ENCODE data around the gene MMP24OS. TPM values are rescaled to one million over a fixed set of nuclear protein-coding genes. Genes with fewer than 3 reads are reported as not detected.

Gene MMP24OS
- total RNA-seq, 2 donors from 2014 or later = 46.9 to 53.2 TPM

GRCh38 chr20:35283441-35284266, 5.7 kb upstream of the MMP24OS start:
- intact Hi-C loops (cut with DNase I) = no loop called here
- DNase-seq (no peak), ATAC-seq (no peak)

DNA sequence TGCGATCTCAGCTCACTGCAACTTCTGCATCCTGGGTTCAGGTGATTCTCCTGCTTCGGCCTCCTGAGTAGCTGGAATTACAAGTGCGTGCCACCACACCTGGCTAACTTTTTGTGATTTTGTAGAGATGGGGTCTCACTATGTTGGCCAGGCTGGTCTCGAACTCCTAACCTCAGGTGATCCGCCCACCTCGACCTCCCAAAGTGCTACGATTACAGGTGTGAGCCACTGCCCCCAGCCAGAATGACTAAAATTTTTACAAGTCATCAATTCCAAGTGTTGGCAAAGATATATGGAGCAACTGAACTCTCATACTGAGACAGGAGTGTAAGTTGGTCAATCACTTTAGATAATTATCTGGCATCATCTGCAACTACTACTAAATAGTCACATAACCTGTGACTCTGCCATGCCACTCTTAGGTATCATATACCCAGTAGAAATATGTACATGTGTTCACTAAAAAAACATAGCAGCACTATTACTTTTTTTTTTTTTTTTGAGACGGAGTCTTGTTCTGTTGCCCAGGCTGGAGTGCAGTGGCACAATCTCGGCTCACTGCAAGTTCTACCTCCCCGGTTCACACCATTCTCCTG, 3.7 kb upstream of the MMP24OS start:
- no peak for DNase-seq
- intact Hi-C loops (cut with DNase I) = no loop called here
- ATAC-seq = no peak

DNA sequence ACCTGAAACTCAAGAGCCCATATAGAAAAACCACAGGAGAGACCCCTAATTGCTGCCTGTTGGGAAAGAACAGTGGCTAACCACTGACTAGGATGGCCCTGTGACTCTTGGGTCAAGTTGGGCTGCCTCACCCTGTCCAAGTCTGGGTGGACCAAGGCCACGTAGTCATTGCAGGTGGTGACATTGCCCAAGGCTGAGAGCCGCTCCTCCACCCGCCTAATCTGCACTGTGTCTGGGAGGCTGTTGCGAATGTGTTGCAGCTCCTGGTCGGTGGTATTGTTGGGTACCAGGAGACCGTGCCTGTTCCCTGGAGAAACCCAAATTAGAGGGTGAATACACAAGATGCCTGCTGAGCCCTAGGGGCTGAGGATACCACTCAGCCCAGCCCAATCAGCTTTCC, 2.6 kb upstream of the MMP24OS start:
- no peak for ATAC-seq
- DNase-seq = no peak
- intact Hi-C loops (cut with DNase I) = no loop called here

DNA sequence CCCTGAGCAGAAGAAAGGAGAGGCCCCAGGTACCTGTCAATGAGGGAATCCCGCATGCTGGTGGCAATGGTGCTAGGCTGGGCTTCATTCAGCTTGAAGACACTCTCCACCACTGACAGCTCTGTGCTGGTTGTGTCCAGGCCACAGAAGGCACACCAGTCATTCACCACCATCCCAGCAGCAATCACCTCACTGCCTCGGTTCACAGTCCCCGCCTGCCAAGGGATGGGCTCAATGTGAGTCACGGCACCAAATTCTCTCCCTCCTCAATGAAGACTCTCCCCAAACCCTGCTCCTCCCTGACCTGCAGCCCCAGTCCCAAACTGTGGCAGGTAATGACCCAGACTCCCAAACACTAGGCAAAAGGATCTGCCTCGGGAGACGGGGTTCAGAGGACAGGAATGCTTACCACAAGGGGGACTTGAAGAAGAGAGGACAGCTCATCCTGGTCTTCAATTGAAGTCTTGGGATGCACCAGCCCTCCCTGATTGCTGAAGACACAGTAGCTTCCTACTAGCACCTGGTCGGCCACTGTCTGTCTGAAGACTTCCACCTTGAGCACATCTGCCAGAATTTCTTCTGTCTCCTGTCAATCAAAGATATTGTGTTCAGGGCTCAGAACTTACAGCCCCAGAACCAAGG, 1.7 kb upstream of the MMP24OS start:
- intact Hi-C loops (cut with DNase I) = loop anchor here in 1 of 2 donors (10.0 kb wide), 1 partner anchor 185 kb away; the partner anchor contains the start of gene TRPC4AP

DNA sequence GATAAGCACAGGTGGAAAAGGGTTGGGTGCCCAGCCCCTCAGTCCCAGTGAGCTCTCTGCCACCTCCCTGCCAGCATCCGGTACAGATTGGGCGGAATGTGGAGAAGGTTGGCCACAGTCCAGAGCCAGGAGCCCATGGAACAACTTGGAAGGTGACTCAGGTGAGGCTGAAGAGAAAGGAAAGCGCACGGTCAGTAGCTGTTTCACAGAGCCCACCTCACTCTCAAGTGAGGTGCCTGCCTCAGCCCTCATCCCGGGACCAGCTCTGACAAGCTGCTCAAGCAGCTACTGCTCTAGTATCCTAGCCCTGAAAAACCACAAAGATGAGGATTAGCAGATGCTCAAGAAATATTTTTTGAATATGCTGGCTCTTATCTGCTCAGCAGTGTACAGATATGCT, 1.1 kb upstream of the MMP24OS start:
- intact Hi-C loops (cut with DNase I) = loop anchor here in 1 of 2 donors (10.0 kb wide), 1 partner anchor 184 kb away; the partner anchor contains the start of gene TRPC4AP
- DNase-seq = no peak
- no peak for ATAC-seq

More for the DNA sequence above, 1.7 kb upstream of the MMP24OS start:
- DNase-seq = no peak
- ATAC-seq = no peak

DNA sequence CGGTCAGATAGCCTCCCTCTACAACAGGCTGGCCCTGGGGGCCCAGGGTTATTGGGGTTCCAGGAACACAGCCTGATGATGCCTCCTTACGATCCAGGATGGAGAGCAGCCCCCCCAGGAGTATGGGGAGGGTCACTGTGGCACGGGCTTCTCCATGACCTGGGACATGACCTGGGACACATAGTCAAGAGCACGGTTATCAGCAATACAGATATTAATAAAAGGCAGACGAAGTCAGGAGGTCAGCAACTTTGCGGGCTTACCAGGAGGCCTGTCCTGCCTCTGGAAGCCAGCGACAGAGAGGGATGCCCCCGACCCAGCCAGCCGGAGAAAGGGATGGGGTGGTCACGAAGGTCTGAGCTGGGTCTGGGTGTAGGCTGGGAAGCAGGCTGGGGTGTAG, 795 bp downstream of the MMP24OS start:
- intact Hi-C loops (cut with DNase I) = loop anchor here in 1 of 2 donors (10.0 kb wide), 1 partner anchor 182 kb away; the partner anchor contains the start of gene TRPC4AP
- no peak for ATAC-seq

GRCh38 chr20:35276408-35276807, 1.5 kb downstream of the MMP24OS start:
- ATAC-seq (no peak), DNase-seq (no peak)
- intact Hi-C loops (cut with DNase I) = loop anchor here in 1 of 2 donors (10.0 kb wide), 1 partner anchor 182 kb away; the partner anchor contains the start of gene TRPC4AP

More for the DNA sequence above, 795 bp downstream of the MMP24OS start:
- no peak for DNase-seq

DNA sequence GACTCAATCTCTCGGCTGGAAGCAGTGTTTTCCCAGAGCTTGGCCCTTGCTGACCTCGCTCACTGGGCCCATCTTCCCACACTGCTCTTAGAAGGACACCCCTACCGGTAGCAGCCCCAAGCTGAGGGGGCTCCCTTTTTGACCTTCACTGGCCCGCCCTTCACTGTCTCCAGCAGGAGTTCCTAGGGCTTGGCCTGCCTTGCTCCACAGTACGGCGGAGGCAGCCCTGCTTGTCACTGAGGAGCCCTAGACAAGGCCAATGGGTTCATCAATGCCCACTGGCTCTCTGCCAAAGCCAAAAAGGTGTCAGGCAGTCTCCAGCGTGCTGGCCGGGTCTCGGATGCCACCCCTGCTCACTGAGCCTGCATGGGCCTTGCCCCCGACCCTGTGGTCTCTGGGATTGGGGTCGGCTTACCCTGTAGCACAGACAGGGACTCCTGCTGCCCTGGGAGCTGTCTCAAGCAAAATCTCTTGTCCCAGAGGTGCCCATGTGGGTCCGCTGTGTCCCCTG, 2.1 kb downstream of the MMP24OS start:
- DNase-seq (no peak), ATAC-seq (no peak)
- intact Hi-C loops (cut with DNase I) = loop anchor here in 1 of 2 donors (10.0 kb wide), 1 partner anchor 181 kb away; the partner anchor contains the start of gene TRPC4AP

GRCh38 chr20:35274172-35275092, 3.5 kb downstream of the MMP24OS start:
- no peak for DNase-seq
- ATAC-seq = no peak
- intact Hi-C loops (cut with DNase I) = loop anchor here in 1 of 2 donors (10.0 kb wide), 1 partner anchor 180 kb away; the partner anchor contains the start of gene TRPC4AP

GRCh38 chr20:35273449-35274171, 4.3 kb downstream of the MMP24OS start:
- ATAC-seq (peak in 1 of 2 donors; percentile 29), DNase-seq (no peak)
- intact Hi-C loops (cut with DNase I) = loop anchor here in 1 of 2 donors (10.0 kb wide), 1 partner anchor 179 kb away; the partner anchor contains the start of gene TRPC4AP

- intact Hi-C loops (cut with DNase I) = loop anchor here in 1 of 2 donors (10.0 kb wide), 1 partner anchor 177 kb away; the partner anchor contains the start of gene TRPC4AP
- DNase-seq (no peak), ATAC-seq (no peak)
Observed at GRCh38 chr20:35271904-35272303, 6.0 kb downstream of the MMP24OS start.

DNA sequence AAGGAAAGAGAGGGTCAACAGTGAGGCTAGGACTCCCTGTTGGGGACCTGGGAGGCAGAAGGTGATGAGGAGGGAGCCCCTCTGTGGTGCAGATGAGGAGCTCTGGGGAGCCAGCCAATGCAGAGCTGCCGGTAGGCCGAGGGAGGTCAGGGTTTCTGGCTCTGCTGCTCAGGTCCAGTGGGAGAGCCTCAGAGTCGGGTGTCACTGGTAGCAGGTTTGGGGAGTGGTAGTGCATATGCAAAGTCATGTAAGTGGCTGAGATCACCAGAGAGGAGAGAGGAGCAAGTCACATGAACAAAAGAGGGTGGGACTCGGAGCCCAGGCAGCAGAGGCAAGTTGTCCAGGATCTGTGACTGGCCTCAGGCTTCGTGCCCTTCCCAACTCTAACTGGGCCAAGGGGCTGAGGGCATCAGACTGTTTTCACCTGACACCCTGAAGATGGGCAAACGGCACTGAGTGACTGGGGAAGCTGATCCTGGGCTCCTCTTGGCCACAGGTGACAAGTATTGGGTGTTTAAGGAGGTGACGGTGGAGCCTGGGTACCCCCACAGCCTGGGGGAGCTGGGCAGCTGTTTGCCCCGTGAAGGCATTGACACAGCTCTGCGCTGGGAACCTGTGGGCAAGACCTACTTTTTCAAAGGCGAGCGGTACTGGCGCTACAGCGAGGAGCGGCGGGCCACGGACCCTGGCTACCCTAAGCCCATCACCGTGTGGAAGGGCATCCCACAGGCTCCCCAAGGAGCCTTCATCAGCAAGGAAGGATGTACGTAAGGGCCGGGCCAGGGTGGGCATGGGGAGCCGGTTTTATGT, 6.6 kb downstream of the MMP24OS start:
- no peak for DNase-seq
- intact Hi-C loops (cut with DNase I) = loop anchor here in 1 of 2 donors (10.0 kb wide), 1 partner anchor 176 kb away; the partner anchor contains the start of gene TRPC4AP
- no peak for ATAC-seq

DNA sequence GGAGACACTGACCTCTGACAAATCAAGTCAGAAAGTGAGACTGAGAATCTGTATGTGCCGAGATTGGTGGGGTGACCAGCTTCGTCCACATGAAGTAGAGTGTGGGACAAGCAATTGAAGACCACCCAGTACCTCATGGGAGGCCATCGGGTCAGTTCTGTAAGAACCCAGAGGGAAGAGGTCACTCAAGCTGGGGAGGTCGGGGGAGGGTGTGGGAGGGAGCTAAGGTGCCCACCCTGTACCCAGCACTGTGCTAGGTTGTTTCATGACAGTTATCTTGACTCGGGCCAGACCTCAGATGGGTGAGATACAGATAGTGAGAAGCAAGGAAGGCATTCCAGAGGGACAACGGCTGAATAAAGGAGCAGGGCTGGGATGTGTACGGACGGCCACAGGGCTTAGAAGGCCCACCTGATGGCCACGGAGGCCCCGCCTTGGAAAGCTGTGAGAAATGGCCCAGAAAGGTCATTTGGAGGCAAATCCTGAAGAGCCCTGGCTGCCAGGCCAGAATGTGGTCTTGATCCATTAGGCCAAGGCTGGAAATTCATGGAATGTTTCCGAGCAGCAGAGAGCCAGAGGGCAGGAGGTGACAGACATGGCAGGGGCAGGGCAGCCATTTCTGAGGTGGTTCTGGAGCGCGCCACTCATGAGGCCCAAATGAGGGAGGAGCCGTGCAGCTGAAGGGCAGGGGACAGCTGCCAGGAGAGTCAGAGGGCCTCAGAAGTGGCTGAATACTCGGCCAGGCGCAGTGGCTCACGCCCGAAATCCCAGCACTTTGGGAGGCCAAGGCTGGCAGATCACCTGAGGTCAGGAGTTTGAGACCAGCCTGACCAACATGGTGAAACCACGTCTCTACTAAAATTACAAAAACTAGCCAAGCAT, 7.7 kb downstream of the MMP24OS start:
- no peak for DNase-seq
- intact Hi-C loops (cut with DNase I) = loop anchor here in 1 of 2 donors (10.0 kb wide), 1 partner anchor 175 kb away; the partner anchor contains the start of gene TRPC4AP
- ATAC-seq = no peak

GRCh38 chr20:35269055-35269781, 8.7 kb downstream of the MMP24OS start:
- peak; percentile 68 for DNase-seq
- intact Hi-C loops (cut with DNase I) = loop anchor here in 1 of 2 donors (10.0 kb wide), 1 partner anchor 434 kb away; no protein-coding TSS in a partner anchor

GRCh38 chr20:35267092-35267491, 10.8 kb downstream of the MMP24OS start:
- intact Hi-C loops (cut with DNase I) = loop anchor here in 1 of 2 donors (10.0 kb wide), 1 partner anchor 432 kb away; no protein-coding TSS in a partner anchor
- DNase-seq (no peak), ATAC-seq (no peak)

More at GRCh38 chr20:35269055-35269781, 8.7 kb downstream of the MMP24OS start:
- peak; percentile 55 to 65 for ATAC-seq
